ENCODE data around the gene MAST2. TPM values are rescaled to one million over a fixed set of nuclear protein-coding genes. Genes with fewer than 3 reads are reported as not detected.

Gene MAST2
- total RNA-seq, 1 experiment from 2014 or later: 77.0 TPM

DNA sequence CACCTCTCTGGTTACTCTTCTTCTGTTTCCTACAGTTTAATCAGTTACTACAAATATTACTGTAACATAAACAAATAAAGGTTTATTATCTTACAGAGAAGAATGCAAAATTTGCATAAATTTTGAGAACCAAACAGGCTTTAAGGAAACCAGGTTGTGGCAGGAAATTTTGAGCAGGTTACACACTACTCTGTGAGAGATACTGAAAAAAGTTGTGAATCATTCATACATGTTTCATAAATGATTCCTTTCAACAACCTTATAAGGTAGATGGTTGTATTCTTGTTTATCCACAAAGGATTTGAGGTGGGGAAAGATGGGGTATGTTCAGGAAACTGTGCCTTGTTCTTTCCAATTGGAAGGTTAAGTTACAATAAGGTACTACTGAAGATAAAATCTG, 58.6 kb downstream of the MAST2 start:
- in situ Hi-C loops (cut with HindIII; ENCODE audit: low pct_unique_long_range_greater_than_20kb, low sequenced_read_pairs): loop anchor here (25.0 kb wide), 1 partner anchor 175 kb away; the partner anchor contains the start of genes GPBP1L1 and TMEM69

DNA sequence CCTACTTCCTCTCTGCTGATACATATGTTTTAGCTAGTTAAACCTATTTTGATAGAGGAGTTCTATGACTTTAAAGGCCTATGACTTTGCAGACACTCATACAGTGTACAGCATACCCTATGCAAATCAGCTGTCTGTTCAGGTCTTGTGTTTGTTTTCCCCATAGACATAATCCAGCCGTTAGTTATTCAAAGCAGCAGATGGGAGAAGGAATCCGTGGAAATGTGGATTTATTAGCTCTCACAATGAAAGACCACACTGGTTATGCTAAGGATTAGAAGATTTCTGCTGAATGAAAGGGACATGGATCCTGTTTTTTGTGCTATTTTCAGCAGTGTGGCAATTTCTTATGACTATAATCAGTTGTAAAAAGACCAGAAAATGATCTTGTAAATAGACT, 59.8 kb downstream of the MAST2 start:
- in situ Hi-C loops (cut with HindIII; ENCODE audit: low pct_unique_long_range_greater_than_20kb, low sequenced_read_pairs): loop anchor here (25.0 kb wide), 1 partner anchor 176 kb away; the partner anchor contains the start of genes GPBP1L1 and TMEM69
- Histone ChIP-seq H3K27me3 (ENCODE audit: control insufficient read depth, insufficient read depth, low read length) (no peaks in the 10 kb centered on the region), H3K36me3 (ENCODE audit: control insufficient read depth, insufficient read depth, low read length) (no peaks in the 10 kb centered on the region), H3K4me3 (ENCODE audit: low read depth in 2 of 2, low read length in 2 of 2) (no peak overlapping the region), H3K4me1 (ENCODE audit: control insufficient read depth, insufficient read depth, low read length) (peaks cover 25% of the 10 kb centered on the region), H3K9me3 (ENCODE audit: control insufficient read depth, insufficient read depth, low read depth, low read length) (no peaks in the 10 kb centered on the region), H3K27ac (ENCODE audit: low read length) (no peak overlapping the region)
- intact Hi-C loops (cut with micrococcal nuclease; ENCODE audit: unreplicated experiment): no loop called here
- DNase-seq (ENCODE audit: low read depth, low spot score) (no peak), ATAC-seq (no peak)
- TF ChIP-seq, protein P1, sequence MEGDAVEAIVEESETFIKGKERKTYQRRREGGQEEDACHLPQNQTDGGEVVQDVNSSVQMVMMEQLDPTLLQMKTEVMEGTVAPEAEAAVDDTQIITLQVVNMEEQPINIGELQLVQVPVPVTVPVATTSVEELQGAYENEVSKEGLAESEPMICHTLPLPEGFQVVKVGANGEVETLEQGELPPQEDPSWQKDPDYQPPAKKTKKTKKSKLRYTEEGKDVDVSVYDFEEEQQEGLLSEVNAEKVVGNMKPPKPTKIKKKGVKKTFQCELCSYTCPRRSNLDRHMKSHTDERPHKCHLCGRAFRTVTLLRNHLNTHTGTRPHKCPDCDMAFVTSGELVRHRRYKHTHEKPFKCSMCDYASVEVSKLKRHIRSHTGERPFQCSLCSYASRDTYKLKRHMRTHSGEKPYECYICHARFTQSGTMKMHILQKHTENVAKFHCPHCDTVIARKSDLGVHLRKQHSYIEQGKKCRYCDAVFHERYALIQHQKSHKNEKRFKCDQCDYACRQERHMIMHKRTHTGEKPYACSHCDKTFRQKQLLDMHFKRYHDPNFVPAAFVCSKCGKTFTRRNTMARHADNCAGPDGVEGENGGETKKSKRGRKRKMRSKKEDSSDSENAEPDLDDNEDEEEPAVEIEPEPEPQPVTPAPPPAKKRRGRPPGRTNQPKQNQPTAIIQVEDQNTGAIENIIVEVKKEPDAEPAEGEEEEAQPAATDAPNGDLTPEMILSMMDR (IDR thresholded peaks at IDR 0.05): no peak
- TF ChIP-seq POLR2AphosphoS5 (IDR thresholded peaks at IDR 0.05; ENCODE audit: low read depth, low read length) (no peak), TCF7L2 (IDR thresholded peaks at IDR 0.05; ENCODE audit: low read depth, low read length) (no peak), SIN3A (IDR thresholded peaks at IDR 0.05; ENCODE audit: borderline replicate concordance, insufficient read depth, low read depth, low read length) (no peak)
- TF ChIP-seq, protein P2, sequence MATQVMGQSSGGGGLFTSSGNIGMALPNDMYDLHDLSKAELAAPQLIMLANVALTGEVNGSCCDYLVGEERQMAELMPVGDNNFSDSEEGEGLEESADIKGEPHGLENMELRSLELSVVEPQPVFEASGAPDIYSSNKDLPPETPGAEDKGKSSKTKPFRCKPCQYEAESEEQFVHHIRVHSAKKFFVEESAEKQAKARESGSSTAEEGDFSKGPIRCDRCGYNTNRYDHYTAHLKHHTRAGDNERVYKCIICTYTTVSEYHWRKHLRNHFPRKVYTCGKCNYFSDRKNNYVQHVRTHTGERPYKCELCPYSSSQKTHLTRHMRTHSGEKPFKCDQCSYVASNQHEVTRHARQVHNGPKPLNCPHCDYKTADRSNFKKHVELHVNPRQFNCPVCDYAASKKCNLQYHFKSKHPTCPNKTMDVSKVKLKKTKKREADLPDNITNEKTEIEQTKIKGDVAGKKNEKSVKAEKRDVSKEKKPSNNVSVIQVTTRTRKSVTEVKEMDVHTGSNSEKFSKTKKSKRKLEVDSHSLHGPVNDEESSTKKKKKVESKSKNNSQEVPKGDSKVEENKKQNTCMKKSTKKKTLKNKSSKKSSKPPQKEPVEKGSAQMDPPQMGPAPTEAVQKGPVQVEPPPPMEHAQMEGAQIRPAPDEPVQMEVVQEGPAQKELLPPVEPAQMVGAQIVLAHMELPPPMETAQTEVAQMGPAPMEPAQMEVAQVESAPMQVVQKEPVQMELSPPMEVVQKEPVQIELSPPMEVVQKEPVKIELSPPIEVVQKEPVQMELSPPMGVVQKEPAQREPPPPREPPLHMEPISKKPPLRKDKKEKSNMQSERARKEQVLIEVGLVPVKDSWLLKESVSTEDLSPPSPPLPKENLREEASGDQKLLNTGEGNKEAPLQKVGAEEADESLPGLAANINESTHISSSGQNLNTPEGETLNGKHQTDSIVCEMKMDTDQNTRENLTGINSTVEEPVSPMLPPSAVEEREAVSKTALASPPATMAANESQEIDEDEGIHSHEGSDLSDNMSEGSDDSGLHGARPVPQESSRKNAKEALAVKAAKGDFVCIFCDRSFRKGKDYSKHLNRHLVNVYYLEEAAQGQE (IDR thresholded peaks at IDR 0.05; ENCODE audit: insufficient read depth in 1 of 2, low read depth in 2 of 2, low read length in 1 of 2): no peak
- CTCF ChIA-PET: no interaction called here
- no TSS peak for BruUV-seq (replicated peaks)
- POLR2A ChIA-PET: interaction anchor here (0.6 kb wide), 1 partner anchor 218 kb away, joined by 8 read pairs; no protein-coding TSS in a partner anchor

More for the DNA sequence above, 58.6 kb downstream of the MAST2 start:
- H3K36me3 ChIP-seq (ENCODE audit: control insufficient read depth, insufficient read depth, low read length): no peaks in the 10 kb centered on the region
- no peak for TF ChIP-seq POLR2AphosphoS5 (IDR thresholded peaks at IDR 0.05; ENCODE audit: low read depth, low read length)
- TF ChIP-seq, protein P2 (IDR thresholded peaks at IDR 0.05; ENCODE audit: insufficient read depth in 1 of 2, low read depth in 2 of 2, low read length in 1 of 2): no peak
- no peak for TF ChIP-seq TCF7L2 (IDR thresholded peaks at IDR 0.05; ENCODE audit: low read depth, low read length)
- TF ChIP-seq SIN3A (IDR thresholded peaks at IDR 0.05; ENCODE audit: borderline replicate concordance, insufficient read depth, low read depth, low read length): no peak
- TF ChIP-seq, protein P1 (IDR thresholded peaks at IDR 0.05): no peak
- POLR2A ChIA-PET: no interaction called here
- BruUV-seq (replicated peaks): no TSS peak
- no peak overlapping the region for H3K4me3 ChIP-seq (ENCODE audit: low read depth in 2 of 2, low read length in 2 of 2)
- intact Hi-C loops (cut with micrococcal nuclease; ENCODE audit: unreplicated experiment): no loop called here
- ATAC-seq (no peak), DNase-seq (ENCODE audit: low read depth, low spot score) (no peak)
- CTCF ChIA-PET: interaction anchor here (0.7 kb wide), 1 partner anchor 191 kb away, joined by 6 read pairs; no protein-coding TSS in a partner anchor
- H3K27me3 ChIP-seq (ENCODE audit: control insufficient read depth, insufficient read depth, low read length): no peaks in the 10 kb centered on the region
- H3K4me1 ChIP-seq (ENCODE audit: control insufficient read depth, insufficient read depth, low read length): peaks cover 16% of the 10 kb centered on the region
- H3K9me3 ChIP-seq (ENCODE audit: control insufficient read depth, insufficient read depth, low read depth, low read length): no peaks in the 10 kb centered on the region
- no peak overlapping the region for H3K27ac ChIP-seq (ENCODE audit: low read length)
